ENCODE data around the gene TACSTD2.
"Not testable (repeated sequence)": the region's sequence is repeated elsewhere in the genome, so short reads cannot be mapped to it uniquely, and the experiment has no call there.

Gene TACSTD2

GRCh38 chr1:58587667-58588066, 10.6 kb upstream of the TACSTD2 start:
- DNase-seq (ENCODE audit: low spot score) = no peak

GRCh38 chr1:58586271-58586670, 9.2 kb upstream of the TACSTD2 start:
- no peak for DNase-seq (ENCODE audit: low spot score)

GRCh38 chr1:58585581-58586151, 8.6 kb upstream of the TACSTD2 start:
- DNase-seq (ENCODE audit: low spot score) = no peak

DNA sequence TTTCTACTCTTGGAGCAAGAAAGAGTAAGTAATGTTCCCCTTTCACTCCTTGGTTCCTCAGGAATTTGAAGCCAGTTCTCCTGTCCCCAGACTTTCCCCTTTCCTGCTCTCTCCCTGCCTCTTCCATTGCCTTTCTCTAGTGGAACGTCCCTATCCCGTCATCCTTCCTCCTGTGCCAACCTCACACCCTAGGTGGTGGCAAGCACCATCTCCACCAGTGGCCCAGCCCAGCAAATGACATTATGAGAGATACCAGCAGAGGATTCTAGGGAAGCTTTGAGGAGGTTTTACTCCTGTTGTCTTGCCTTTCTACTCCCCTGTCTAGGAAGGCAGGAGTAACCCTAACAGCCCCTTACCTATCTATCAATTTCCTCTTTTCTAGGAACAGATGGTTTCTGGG, 8.1 kb upstream of the TACSTD2 start:
- no peak for DNase-seq (ENCODE audit: low spot score)

- peak; percentile 88 for DNase-seq (ENCODE audit: low spot score)
Measured at GRCh38 chr1:58584082-58584895, 7.2 kb upstream of the TACSTD2 start.

DNA sequence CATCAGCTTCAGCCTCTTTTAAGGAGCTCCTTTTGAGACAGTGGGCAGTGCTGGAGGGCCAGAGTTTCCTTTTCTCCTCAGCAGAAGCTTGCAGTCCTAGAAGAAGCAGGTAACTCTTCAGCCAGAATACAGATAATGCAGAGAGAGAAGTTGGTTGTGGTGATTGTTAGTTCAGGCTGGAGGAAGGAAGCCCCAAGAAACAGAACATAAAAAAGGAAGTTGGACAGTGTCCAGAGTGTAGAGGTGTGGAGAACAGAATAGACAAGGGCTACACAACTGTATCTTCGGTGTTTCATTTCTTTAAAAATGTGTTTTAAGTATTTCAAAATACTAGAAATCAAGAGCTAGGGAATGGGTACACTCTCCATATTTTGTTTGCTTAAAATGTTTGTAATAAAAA, 6.4 kb upstream of the TACSTD2 start:
- DNase-seq (ENCODE audit: low spot score) = no peak

GRCh38 chr1:58582143-58582542, 5.1 kb upstream of the TACSTD2 start:
- not testable (repeated sequence) for DNase-seq (ENCODE audit: low spot score)

DNA sequence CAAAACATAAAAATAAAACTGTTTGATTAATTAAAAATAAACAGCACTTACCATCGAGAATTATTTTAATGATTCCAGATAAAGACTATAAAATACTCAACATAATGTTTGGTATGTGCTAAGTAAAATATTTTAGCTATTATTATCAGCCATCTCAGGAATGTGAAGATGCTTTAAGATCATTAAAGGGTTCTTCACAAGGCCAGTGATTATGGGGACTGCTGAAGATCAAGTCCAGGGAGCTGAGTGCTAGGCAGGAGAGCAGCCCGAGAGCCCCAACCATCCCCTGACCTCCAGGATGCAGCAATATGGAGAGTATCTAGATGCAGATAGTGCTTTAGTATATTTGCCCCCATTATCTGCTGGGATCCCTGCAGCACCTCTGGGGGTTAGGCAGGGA, 4.6 kb upstream of the TACSTD2 start:
- DNase-seq (ENCODE audit: low spot score) = no peak

DNA sequence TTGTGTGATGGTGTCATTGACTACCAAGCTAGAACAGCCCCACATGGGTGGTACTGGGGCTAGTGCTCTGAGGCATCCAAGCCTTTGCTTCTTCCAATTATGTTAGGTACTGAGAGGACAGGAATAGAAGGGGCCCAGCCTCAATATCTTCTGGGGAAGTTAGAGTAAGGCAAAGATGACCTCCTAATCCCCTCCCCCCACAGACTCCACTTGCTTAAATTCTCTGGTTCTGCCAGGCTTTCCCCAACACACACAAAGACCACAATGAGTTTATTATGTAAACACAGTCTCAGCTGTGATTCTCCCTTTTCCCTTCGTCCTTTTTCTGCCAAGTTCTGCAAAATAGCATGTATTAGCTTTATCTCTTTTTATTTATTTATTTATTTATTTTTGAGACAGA, 3.1 kb upstream of the TACSTD2 start:
- DNase-seq (ENCODE audit: low spot score) = no peak

- DNase-seq (ENCODE audit: low spot score) = no peak
Measured at GRCh38 chr1:58577654-58578030, 590 bp upstream of the TACSTD2 start.

DNA sequence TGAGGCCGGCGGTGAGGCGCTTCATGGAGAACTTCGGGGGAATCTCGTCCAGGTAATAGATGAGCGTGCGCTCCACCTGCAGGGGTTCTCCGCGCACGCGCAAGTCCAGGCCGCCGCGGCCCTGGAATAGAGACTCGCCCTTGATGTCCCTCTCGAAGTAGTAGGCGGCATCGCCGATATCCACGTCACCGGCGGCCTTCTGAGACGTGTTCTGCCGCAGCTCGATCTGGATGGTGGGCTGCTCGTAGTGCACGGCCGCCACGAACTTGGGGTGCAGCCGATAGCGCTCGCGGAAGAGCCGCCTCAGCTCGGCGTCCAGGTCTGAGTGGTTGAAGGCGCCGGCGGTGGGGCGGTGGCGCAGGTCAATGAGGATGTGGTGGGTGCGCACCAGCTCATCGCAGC, 726 bp downstream of the TACSTD2 start:
- DNase-seq (ENCODE audit: low spot score) = no peak

DNA sequence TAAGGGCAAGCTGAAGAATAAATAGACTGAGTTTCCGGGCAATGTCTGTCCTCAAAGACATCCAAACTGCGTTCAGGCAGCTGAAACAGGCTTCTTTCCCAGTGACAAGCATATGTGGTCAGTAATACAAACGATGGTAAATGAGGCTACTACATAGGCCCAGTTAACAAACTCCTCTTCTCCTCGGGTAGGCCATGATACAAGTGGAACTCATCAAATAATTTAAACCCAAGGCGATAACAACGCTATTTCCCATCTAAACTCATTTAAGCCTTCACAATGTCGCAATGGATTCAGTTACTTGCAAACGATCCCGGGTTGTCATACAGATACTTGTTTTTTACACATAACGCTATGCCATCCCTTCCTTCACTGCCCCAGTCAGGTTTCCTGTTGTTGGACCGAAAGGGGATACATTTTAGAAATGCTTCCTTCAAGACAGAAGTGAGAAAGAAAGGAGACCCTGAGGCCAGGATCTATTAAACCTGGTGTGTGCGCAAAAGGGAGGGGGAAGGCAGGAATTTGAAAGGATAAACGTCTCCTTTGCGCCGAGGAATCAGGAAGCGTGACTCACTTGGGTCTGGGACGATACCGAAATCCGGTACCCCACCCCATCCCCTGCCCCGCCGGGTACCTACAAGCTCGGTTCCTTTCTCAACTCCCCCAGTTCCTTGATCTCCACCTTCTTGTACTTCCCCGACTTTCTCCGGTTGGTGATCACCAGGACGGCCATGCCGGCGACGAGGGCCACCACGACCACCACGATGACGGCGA, 1.3 kb downstream of the TACSTD2 start:
- DNase-seq (ENCODE audit: low spot score) = no peak

DNA sequence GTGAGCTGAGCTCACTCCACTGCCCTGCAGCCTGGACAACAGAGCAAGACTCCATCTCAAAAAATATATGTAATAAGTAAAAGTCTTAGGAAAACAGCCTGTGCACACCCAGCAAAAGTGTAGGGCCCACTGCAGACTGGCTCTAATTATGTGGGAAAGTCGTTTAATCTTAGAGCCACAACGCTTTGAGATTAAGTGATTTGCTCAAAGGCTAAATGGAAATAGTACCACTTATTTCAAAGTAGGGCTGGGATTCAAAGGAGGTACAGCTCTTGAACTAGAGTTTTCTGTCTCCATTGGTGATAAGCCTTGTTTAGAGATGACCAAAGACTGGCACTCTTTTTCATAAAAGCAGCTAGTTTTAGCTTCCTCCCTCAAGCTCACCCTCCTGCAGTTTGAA, 2.2 kb downstream of the TACSTD2 start:
- DNase-seq (ENCODE audit: low spot score) = no peak

DNA sequence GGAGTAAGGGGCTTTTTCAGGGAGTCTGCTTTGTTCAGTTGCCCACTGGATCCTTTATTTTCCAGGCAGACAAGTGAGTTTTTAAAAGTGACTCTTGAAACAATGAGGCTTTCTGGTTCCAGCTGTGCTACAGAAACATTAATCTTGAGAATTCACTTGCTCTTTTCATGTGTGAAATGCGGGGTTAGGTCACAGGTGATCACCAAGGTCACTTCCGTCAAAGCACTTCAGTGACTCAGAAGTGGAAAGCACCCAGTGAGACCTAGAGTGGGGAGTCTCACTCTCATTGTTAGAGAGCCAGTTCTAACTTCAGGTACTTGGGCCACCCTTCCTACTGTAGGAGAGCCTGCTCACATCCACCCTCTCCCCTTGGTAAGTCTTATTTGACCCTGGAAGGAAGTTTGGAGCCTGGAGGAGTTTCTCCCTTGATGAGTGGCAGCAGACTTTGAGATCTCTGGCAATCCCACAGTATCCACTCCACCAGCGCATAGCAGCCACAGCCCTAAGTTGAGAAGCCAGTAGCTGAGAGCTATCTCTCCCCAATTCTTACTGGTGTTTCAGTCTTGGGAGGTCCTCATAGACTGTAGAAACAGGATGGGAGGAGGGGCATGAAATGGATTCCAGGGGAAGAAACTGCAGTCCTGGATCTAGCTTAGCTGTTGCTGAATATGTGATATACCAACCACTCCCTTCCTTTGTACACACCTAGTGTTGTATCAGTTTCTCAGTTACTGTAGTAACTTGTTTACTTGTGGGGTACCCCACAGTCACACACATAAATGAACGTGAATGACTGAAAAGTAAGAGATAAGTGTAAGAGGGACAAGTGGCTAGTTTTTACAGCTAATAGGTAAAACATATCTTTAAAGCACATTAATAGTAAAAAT, 3.1 kb downstream of the TACSTD2 start:
- DNase-seq (ENCODE audit: low spot score) = no peak

GRCh38 chr1:58573138-58573537, 3.9 kb downstream of the TACSTD2 start:
- no peak for DNase-seq (ENCODE audit: low spot score)

GRCh38 chr1:58572690-58573089, 4.4 kb downstream of the TACSTD2 start:
- no peak for DNase-seq (ENCODE audit: low spot score)

- no peak for DNase-seq (ENCODE audit: low spot score)
Measured at GRCh38 chr1:58571616-58572015, 5.4 kb downstream of the TACSTD2 start.

DNA sequence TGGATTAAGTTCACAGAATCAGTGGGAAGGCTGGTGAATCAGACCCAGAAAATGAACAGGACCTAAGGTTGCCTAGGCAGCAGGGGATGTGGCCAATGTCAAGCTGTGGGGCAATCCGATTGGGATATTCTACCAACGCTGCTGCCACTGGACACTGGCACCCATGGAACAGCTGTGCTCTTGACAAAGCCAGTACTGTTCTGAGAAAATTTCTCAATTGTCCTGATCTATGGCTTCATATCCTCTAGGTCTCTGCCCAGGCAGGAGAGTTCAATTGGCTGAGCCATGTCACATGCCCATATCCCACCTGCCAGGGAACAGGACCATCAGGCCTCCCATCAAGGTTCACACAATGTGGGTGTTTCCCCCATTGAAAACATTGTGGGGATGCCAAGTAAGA, 6.2 kb downstream of the TACSTD2 start:
- DNase-seq (ENCODE audit: low spot score) = no peak

DNA sequence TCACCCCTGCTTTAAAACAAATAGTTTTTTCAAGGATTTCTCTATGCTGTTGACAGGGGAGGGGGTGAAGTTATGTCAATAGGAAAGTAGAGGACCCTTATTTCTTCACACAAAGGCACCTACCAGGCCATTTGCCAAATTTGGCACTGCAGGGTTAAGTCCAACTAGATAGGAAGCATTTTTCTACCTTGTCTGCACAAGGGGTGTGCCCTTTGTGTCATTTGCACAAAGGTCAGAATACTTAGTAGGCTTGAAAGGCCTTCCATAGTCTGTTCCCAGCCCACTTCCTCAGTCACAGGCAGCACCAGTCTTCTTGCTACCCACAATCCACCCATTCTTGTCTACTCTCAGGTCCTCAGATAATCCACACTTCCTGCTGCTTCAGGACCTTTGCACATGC, 7.0 kb downstream of the TACSTD2 start:
- DNase-seq (ENCODE audit: low spot score) = no peak

GRCh38 chr1:58568911-58569310, 8.1 kb downstream of the TACSTD2 start:
- no peak for DNase-seq (ENCODE audit: low spot score)

- DNase-seq (ENCODE audit: low spot score) = no peak
Measured at GRCh38 chr1:58568271-58568860, 8.7 kb downstream of the TACSTD2 start.

- DNase-seq (ENCODE audit: low spot score) = no peak
Measured at GRCh38 chr1:58566339-58566738, 10.7 kb downstream of the TACSTD2 start.
